Lung (tissue), 12 donors: Measurements from ENCODE around the gene CRISPLD2. TPM values are rescaled to one million over a fixed set of nuclear protein-coding genes. Genes with fewer than 3 reads are reported as not detected.
A peak's percentile ranks its signal among the peaks of the same experiment; 100 is the strongest.

Experiments used
- ATAC-seq: fragments of 200-7000 bp; cut with Tn5 transposase; one replicate; pipeline ENCODE4 v1.9.1; 2020; ENCODE audit warnings: moderate number of reproducible peaks; ENCODE audit not compliant: insufficient read depth, low FRiP score
- DNase-seq, 3 donors: peaks; one replicate each; pipeline ENCODE4 v3.0.0-alpha.2; 2013 to 2017
- H3K27ac ChIP-seq, 2 donors: one replicate each; pipeline ENCODE4 v1.5.1; 2013; ENCODE audit warnings: mild to moderate bottlenecking in 2 of 2, moderate library complexity in 2 of 2, control low read depth in 1 of 2, inconsistent platforms in 1 of 2, low read depth in 1 of 2, low read length in 1 of 2
- H3K27me3 ChIP-seq, 3 donors: one replicate each; pipeline ENCODE4 v1.5.1; 2013; ENCODE audit warnings: low read length in 2 of 3; ENCODE audit not compliant: control insufficient read depth in 3 of 3, insufficient read depth in 3 of 3
- H3K36me3 ChIP-seq, 4 donors: one replicate each; pipeline ENCODE4 v1.5.1; 2013; ENCODE audit warnings: low read length in 4 of 4, mild to moderate bottlenecking in 1 of 4, moderate library complexity in 1 of 4; ENCODE audit not compliant: control insufficient read depth in 4 of 4, insufficient read depth in 4 of 4
- H3K4me1 ChIP-seq, 5 donors: one replicate each; pipeline ENCODE4 v1.5.1; 2013; ENCODE audit warnings: low read length in 5 of 5, mild to moderate bottlenecking in 2 of 5, moderate library complexity in 1 of 5; ENCODE audit not compliant: control insufficient read depth in 5 of 5, insufficient read depth in 5 of 5
- H3K4me3 ChIP-seq: one replicate; pipeline ENCODE4 v1.5.1; 2013; ENCODE audit warnings: mild to moderate bottlenecking, control low read depth, moderate library complexity
- H3K9ac ChIP-seq, 2 donors: one replicate each; pipeline ENCODE4 v1.5.1; 2013; ENCODE audit warnings: low read length in 2 of 2, control low read depth in 1 of 2; ENCODE audit not compliant: insufficient read depth in 1 of 2
- H3K9me3 ChIP-seq, 4 donors: one replicate each; pipeline ENCODE4 v1.5.1; 2013; ENCODE audit warnings: low read length in 3 of 4, mild to moderate bottlenecking in 1 of 4, moderate library complexity in 1 of 4; ENCODE audit not compliant: control insufficient read depth in 4 of 4, insufficient read depth in 3 of 4
- CTCF ChIP-seq: IDR thresholded peaks from 2 replicates; pipeline ENCODE4 v1.5.1; 2012; ENCODE audit warnings: mild to moderate bottlenecking; ENCODE audit errors: control extremely low read depth, extremely low read depth
- WGBS, 2 donors: extraction: QIAGEN DNeasy Blood & Tissue Kit; methylation state at CpG; one replicate each; pipeline ENCODE4 v1.1.7; 2013; 5-methylcytosine and 5-hydroxymethylcytosine counted together
- polyA plus RNA-seq, 2 donors: library from polyadenylated mRNA; stranded (reverse); fragments of 200-250 nt; gene quantifications; one replicate each; pipeline ENCODE4 v1.2.1, GENCODE V29; 2013
- total RNA-seq, 2 donors: library from RNA; depleted of rRNA in 1 of 2; stranded (reverse); fragments of >200 nt in 1 of 2; gene quantifications; one replicate each; pipeline ENCODE4 v1.2.1, GENCODE V29; 2014 to 2021
- donor health status: control.
- donor health status: control.
- donor health status: Bipolar disorder and iron deficiency.
- donor health status: healthy.
- donor health status: DM: yes; HTN: yes; CAD: no.

Gene CRISPLD2
- total and polyA plus RNA-seq, 4 donors, result 30.3 to 136 (median 42.5) TPM

- 81 to 89% methylated on average over 41 of the region's 41 CpGs for WGBS, 2 donors
- Histone ChIP-seq H3K27ac (no peak overlapping the region), H3K9ac (no peak overlapping the region), H3K4me1 (peaks cover 0 to 26% (median 0%) of the 10 kb centered on the region in 5 donors), H3K9me3 (no peaks in the 10 kb centered on the region), H3K36me3 (no peaks in the 10 kb centered on the region), H3K4me3 (no peak overlapping the region), H3K27me3 (no peaks in the 10 kb centered on the region)
- DNase-seq (peak; percentile 73 to 86 (median 75)), ATAC-seq (no peak)
- no peak for TF ChIP-seq CTCF
Measured at GRCh38 chr16:84940670-84941551, 121.1 kb downstream of the CRISPLD2 start.

GRCh38 chr16:84941921-84942320, 122.1 kb downstream of the CRISPLD2 start:
- Histone ChIP-seq H3K4me1 (peaks cover 0 to 26% (median 0%) of the 10 kb centered on the region in 5 donors), H3K36me3 (no peaks in the 10 kb centered on the region), H3K9me3 (no peaks in the 10 kb centered on the region), H3K27ac (no peak overlapping the region), H3K9ac (no peak overlapping the region), H3K4me3 (no peak overlapping the region), H3K27me3 (no peaks in the 10 kb centered on the region)
- WGBS, 2 donors, result 90 to 93% methylated on average over 10 of the region's 10 CpGs
- DNase-seq, result no peak
- no peak for ATAC-seq
- no peak for TF ChIP-seq CTCF

- H3K4me3 ChIP-seq, result no peak overlapping the region
- ATAC-seq (no peak), DNase-seq (no peak)
- no peak overlapping the region for H3K9ac ChIP-seq
- no peaks in the 10 kb centered on the region for H3K27me3 ChIP-seq
- H3K4me1 ChIP-seq, result peaks cover 0 to 21% (median 0%) of the 10 kb centered on the region in 5 donors
- no peaks in the 10 kb centered on the region for H3K36me3 ChIP-seq
- 87 to 97% methylated on average over 4 of the region's 4 CpGs for WGBS, 2 donors
- H3K9me3 ChIP-seq, result no peaks in the 10 kb centered on the region
- no peak for TF ChIP-seq CTCF
- no peak overlapping the region for H3K27ac ChIP-seq
Measured at GRCh38 chr16:84942786-84943185, 123.0 kb downstream of the CRISPLD2 start.
